Panc1 (cell line): Measurements from ENCODE around the gene EHBP1.

ENCODE experiments used
- CTCF ChIP-seq: fragments of 450-650 bp; IDR thresholded peaks from 2 replicates; pipeline ENCODE4 v1.5.1; 2017; ENCODE audit warnings: mild to moderate bottlenecking
- POLR2AphosphoS5 ChIP-seq: IDR thresholded peaks from 2 replicates; pipeline ENCODE4 v1.6.1; 2012; ENCODE audit warnings: mild to moderate bottlenecking, low read depth, low read length, moderate library complexity
- SIN3A ChIP-seq: IDR thresholded peaks from 2 replicates; pipeline ENCODE4 v1.6.1; 2012; ENCODE audit warnings: low read depth, mild to moderate bottlenecking, low read length, moderate library complexity, borderline replicate concordance; ENCODE audit not compliant: insufficient read depth

GRCh38 chr2:62727876-62728566, 22.5 kb downstream of the EHBP1 start:
- TF ChIP-seq CTCF: no peak
- no peak for TF ChIP-seq SIN3A
- TF ChIP-seq POLR2AphosphoS5: no peak
